Endodermal cell (in vitro differentiated cells): ENCODE results near the gene NKX6-2. TPM values are rescaled to one million over a fixed set of nuclear protein-coding genes. Genes with fewer than 3 reads are reported as not detected.

ENCODE experiments used
- DNase-seq: peaks from one replicate; pipeline ENCODE4 v3.0.0-alpha.2; 2017
- H3K27ac ChIP-seq: 2 replicates; pipeline ENCODE4 v1.5.1; 2013; ENCODE audit warnings: mild to moderate bottlenecking, low read depth, low read length, moderate library complexity
- H3K27me3 ChIP-seq: 2 replicates; pipeline ENCODE4 v1.6.1; 2013; ENCODE audit warnings: mild to moderate bottlenecking, low read length, moderate library complexity; ENCODE audit not compliant: insufficient read depth, control insufficient read depth, poor library complexity, severe bottlenecking
- H3K36me3 ChIP-seq: 2 replicates; pipeline ENCODE4 v1.7.0; 2013; ENCODE audit warnings: mild to moderate bottlenecking, low read length, moderate library complexity; ENCODE audit not compliant: control insufficient read depth, insufficient read depth
- H3K4me1 ChIP-seq: one replicate; pipeline ENCODE4 v1.7.0; 2013; ENCODE audit warnings: low read length; ENCODE audit not compliant: control insufficient read depth, insufficient read depth
- H3K4me3 ChIP-seq: 2 replicates; pipeline ENCODE4 v1.5.1; 2013; ENCODE audit warnings: mild to moderate bottlenecking, low read length, moderate library complexity
- H3K9ac ChIP-seq: 2 replicates; pipeline ENCODE4 v1.6.1; 2013; ENCODE audit warnings: mild to moderate bottlenecking, low read length, moderate library complexity; ENCODE audit not compliant: poor library complexity, severe bottlenecking; ENCODE audit errors: extremely low read depth
- H3K9me3 ChIP-seq: 2 replicates; pipeline ENCODE4 v1.6.1; 2013; ENCODE audit warnings: mild to moderate bottlenecking, low read length, moderate library complexity; ENCODE audit not compliant: control insufficient read depth
- H3K27ac Mint-ChIP-seq: 2 replicates; pipeline ENCODE4 v1.8.0; 2020; ENCODE audit warnings: mixed read lengths
- H3K27me3 Mint-ChIP-seq: 2 replicates; pipeline ENCODE4 v1.8.0; 2021; ENCODE audit warnings: mild to moderate bottlenecking, mixed read lengths; ENCODE audit not compliant: insufficient read depth
- H3K36me3 Mint-ChIP-seq: 2 replicates; pipeline ENCODE4 v1.8.0; 2020; ENCODE audit warnings: low read depth, mixed read lengths
- H3K4me1 Mint-ChIP-seq: 2 replicates; pipeline ENCODE4 v1.8.0; 2020; ENCODE audit warnings: mixed read lengths
- H3K4me3 Mint-ChIP-seq: 2 replicates; pipeline ENCODE4 v1.8.0; 2020; ENCODE audit warnings: mild to moderate bottlenecking, moderate library complexity, mixed read lengths
- H3K9me3 Mint-ChIP-seq: 2 replicates; pipeline ENCODE4 v1.8.0; 2020; ENCODE audit warnings: mild to moderate bottlenecking, mixed read lengths
- CTCF ChIP-seq: fragments of 200-600 bp; sonication (generic); conservative IDR thresholded peaks from 2 replicates; pipeline ENCODE4 v1.5.0; 2021; ENCODE audit warnings: antibody characterized with exemption, mild to moderate bottlenecking
- WGBS, 2 experiments: methylation state at CpG; one replicate each; pipeline versions ENCODE4 v1.1.5 to v1.1.7; 2013; ENCODE audit warnings: missing lambda C conversion rate in 2 of 2, mixed read lengths in 1 of 2; ENCODE audit not compliant: insufficient coverage in 1 of 2, insufficient read length in 1 of 2; 5-methylcytosine and 5-hydroxymethylcytosine counted together
- total RNA-seq, 2 donors: library from RNA; stranded (reverse); fragmentation: NEBNext Ultra II Directional in 1 of 2; extraction: Animal tissue kit (Norgen Biotek cat#: 25700) in 1 of 2; gene quantifications; 2 replicates in 1 of 2; 3 replicates in 1 of 2; pipeline ENCODE4 v1.2.1, GENCODE V29; 2021

Gene NKX6-2
- total RNA-seq, 2 donors from 2014 or later = 0.31 TPM; not detected in 1

DNA sequence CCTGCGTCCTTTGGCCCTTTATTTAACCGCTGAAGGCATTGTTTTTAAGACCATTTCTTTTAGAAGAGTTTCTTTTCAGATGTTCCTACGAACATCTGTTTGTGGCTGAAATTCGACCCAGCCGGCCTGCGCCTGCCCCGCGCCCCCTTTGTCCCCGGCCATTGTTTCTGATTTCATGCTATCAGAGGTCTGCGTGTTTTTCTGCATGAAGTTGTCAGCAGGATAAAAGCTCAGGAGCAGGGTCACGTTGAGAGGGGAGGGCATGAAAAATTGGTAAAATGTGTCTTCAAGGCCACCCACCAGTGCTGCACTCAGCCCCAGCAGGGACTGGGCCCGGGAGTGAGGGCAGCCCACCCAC is 43.1 kb downstream of the NKX6-2 start:
- no peaks in the 10 kb centered on the region for H3K36me3 ChIP-seq
- Mint-ChIP-seq H3K9me3 (no peaks in the 10 kb centered on the region), H3K4me1 (peaks cover 18% of the 10 kb centered on the region), H3K27ac (peak overlapping the region; percentile 25), H3K36me3 (no peaks in the 10 kb centered on the region), H3K4me3 (no peak overlapping the region), H3K27me3 (no peaks in the 10 kb centered on the region)
- no peak for TF ChIP-seq CTCF
- no peak for DNase-seq
- no peak overlapping the region for H3K27ac ChIP-seq
- 47 to 77% methylated on average over 5 to 11 of the region's 12 CpGs for WGBS, 2 experiments
- H3K9ac ChIP-seq = no peak overlapping the region
- H3K9me3 ChIP-seq = no peaks in the 10 kb centered on the region
- no peak overlapping the region for H3K4me3 ChIP-seq
- no peaks in the 10 kb centered on the region for H3K27me3 ChIP-seq
- H3K4me1 ChIP-seq = peaks cover 10% of the 10 kb centered on the region

GRCh38 chr10:132742167-132742836 is 43.6 kb downstream of the NKX6-2 start:
- H3K4me1 Mint-ChIP-seq = peaks cover 18% of the 10 kb centered on the region
- DNase-seq = no peak
- WGBS, 2 experiments = 88 to 89% methylated on average over 24 to 27 of the region's 27 CpGs
- no peaks in the 10 kb centered on the region for H3K36me3 Mint-ChIP-seq
- no peak overlapping the region for H3K4me3 Mint-ChIP-seq
- Histone ChIP-seq H3K4me1 (peaks cover 10% of the 10 kb centered on the region), H3K27ac (no peak overlapping the region), H3K9ac (no peak overlapping the region), H3K9me3 (no peaks in the 10 kb centered on the region), H3K27me3 (no peaks in the 10 kb centered on the region), H3K4me3 (no peak overlapping the region), H3K36me3 (no peaks in the 10 kb centered on the region)
- H3K9me3 Mint-ChIP-seq = no peaks in the 10 kb centered on the region
- no peak for TF ChIP-seq CTCF
- no peaks in the 10 kb centered on the region for H3K27me3 Mint-ChIP-seq
- peak overlapping the region; percentile 61 for H3K27ac Mint-ChIP-seq

DNA sequence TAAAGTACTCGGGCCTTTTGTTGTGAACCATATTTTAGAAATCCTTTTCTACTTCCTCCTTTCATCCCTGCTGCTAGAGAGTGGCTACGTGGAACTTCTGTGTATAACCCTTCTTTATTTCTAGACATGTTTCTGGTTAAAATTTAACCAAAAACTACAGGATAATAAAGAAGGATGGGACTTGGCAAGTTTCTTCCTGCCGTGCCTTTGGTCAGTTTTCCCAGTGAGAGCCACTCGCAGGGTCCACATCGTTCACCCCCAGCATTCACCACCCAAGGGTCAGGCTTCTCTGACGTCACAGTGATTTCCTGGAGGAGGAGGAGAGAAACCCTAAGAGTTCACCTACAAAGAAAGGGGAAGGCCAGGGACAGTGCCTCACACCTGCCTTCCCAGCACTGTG is 45.4 kb downstream of the NKX6-2 start:
- H3K4me1 Mint-ChIP-seq = peaks cover 6% of the 10 kb centered on the region
- H3K36me3 Mint-ChIP-seq = no peaks in the 10 kb centered on the region
- H3K9me3 Mint-ChIP-seq = no peaks in the 10 kb centered on the region
- H3K27me3 Mint-ChIP-seq = no peaks in the 10 kb centered on the region
- no peak overlapping the region for H3K9ac ChIP-seq
- H3K4me1 ChIP-seq = no peaks in the 10 kb centered on the region
- H3K27ac Mint-ChIP-seq = no peak overlapping the region
- H3K9me3 ChIP-seq = no peaks in the 10 kb centered on the region
- H3K36me3 ChIP-seq = no peaks in the 10 kb centered on the region
- H3K27ac ChIP-seq = no peak overlapping the region
- no peak overlapping the region for H3K4me3 Mint-ChIP-seq
- 91 to 92% methylated on average over 3 to 6 of the region's 6 CpGs for WGBS, 2 experiments
- no peak for TF ChIP-seq CTCF
- H3K27me3 ChIP-seq = no peaks in the 10 kb centered on the region
- no peak overlapping the region for H3K4me3 ChIP-seq
- DNase-seq = no peak
